Activated CD8-positive, alpha-beta memory T cell treated with anti-CD3 and anti-CD28 coated beads for 36 hours (primary cell): ENCODE measurements around the gene CAPN15. TPM values are rescaled to one million over a fixed set of nuclear protein-coding genes. Genes with fewer than 3 reads are reported as not detected.

Source experiments
- CTCF ChIA-PET: fragments of 350-600 bp; sonication (Branson Sonifier 250); formaldehyde crosslinking; loops from one replicate; lab custom pipeline; 2021; ENCODE audit warnings: antibody characterized with exemption; lab: Charles Lee
- POLR2A ChIA-PET: fragments of 350-600 bp; sonication (Branson Sonifier 250); formaldehyde crosslinking; loops from one replicate; lab custom pipeline; 2021; ENCODE audit warnings: antibody characterized with exemption; lab: Charles Lee
- total RNA-seq, 2 experiments: library from RNA; stranded (reverse); gene quantifications; one replicate each; pipeline ENCODE4 v1.2.3, GENCODE V29; 2021

CAPN15 gene
- total RNA-seq, 2 experiments from 2014 or later: 107 to 108 TPM

- POLR2A ChIA-PET: interaction anchor here (0.9 kb wide), 1 partner anchor 110 kb away, joined by 3 read pairs; the partner anchor contains the start of gene WDR24
- CTCF ChIA-PET: interaction anchor here (1.0 to 1.5 kb wide), 4 partner anchors 10 to 51 kb away, joined by 3 to 8 read pairs (median 4); partner anchors contain the start of gene WFIKKN1
Measured at GRCh38 chr16:580141-580945, 52.8 kb downstream of the CAPN15 start.

- CTCF ChIA-PET: interaction anchor here (1.0 to 1.5 kb wide), 2 partner anchors 11 to 53 kb away, joined by 3 to 4 read pairs; no protein-coding TSS in a partner anchor
- POLR2A ChIA-PET: no interaction called here
Measured at GRCh38 chr16:580946-581498, 53.5 kb downstream of the CAPN15 start.

- ChIA-PET CTCF (interaction anchor here (0.6 kb wide), 1 partner anchor 109 kb away, joined by 3 read pairs; no protein-coding TSS in a partner anchor), POLR2A (no interaction called here)
Measured at GRCh38 chr16:582218-582613, 54.7 kb downstream of the CAPN15 start.

- ChIA-PET POLR2A (no interaction called here), CTCF (interaction anchor here (0.6 kb wide), 1 partner anchor 110 kb away, joined by 3 read pairs; no protein-coding TSS in a partner anchor)
Measured at GRCh38 chr16:582614-583331, 55.3 kb downstream of the CAPN15 start.

- POLR2A ChIA-PET: no interaction called here
- CTCF ChIA-PET: interaction anchor here (0.6 kb wide), 1 partner anchor 139 kb away, joined by 3 read pairs; no protein-coding TSS in a partner anchor
Measured at GRCh38 chr16:583470-583814, 55.9 kb downstream of the CAPN15 start.

GRCh38 chr16:583815-584591 is 56.5 kb downstream of the CAPN15 start:
- ChIA-PET CTCF (interaction anchor here (0.6 kb wide), 1 partner anchor 139 kb away, joined by 3 read pairs; no protein-coding TSS in a partner anchor), POLR2A (no interaction called here)

GRCh38 chr16:585351-585750 is 57.8 kb downstream of the CAPN15 start:
- POLR2A ChIA-PET: interaction anchor here (0.5 to 0.8 kb wide), 2 partner anchors 18 to 55 kb away, joined by 5 read pairs; partner anchors contain the start of gene NHLRC4

GRCh38 chr16:586047-586644 is 58.6 kb downstream of the CAPN15 start:
- CTCF ChIA-PET: interaction anchor here (2.8 kb wide), 1 partner anchor 8 kb away, joined by 17 read pairs; no protein-coding TSS in a partner anchor
- POLR2A ChIA-PET: no interaction called here

More at GRCh38 chr16:585351-585750, 57.8 kb downstream of the CAPN15 start:
- CTCF ChIA-PET: no interaction called here

- POLR2A ChIA-PET: interaction anchor here (0.6 to 1.7 kb wide), 4 partner anchors 9 to 564 kb away, joined by 3 to 5 read pairs (median 4); no protein-coding TSS in a partner anchor
- CTCF ChIA-PET: interaction anchor here (2.8 kb wide), 1 partner anchor 9 kb away, joined by 17 read pairs; no protein-coding TSS in a partner anchor
Measured at GRCh38 chr16:586645-587590, 59.4 kb downstream of the CAPN15 start.

- ChIA-PET POLR2A (interaction anchor here (0.7 to 1.7 kb wide), 5 partner anchors 12 to 65 kb away, joined by 3 to 5 read pairs (median 3); partner anchors contain the start of gene NHLRC4), CTCF (interaction anchor here (0.7 to 1.6 kb wide), 2 partner anchors 61 to 186 kb away, joined by 3 to 4 read pairs; partner anchors contain the start of gene CAPN15)
Measured at GRCh38 chr16:588639-588888, 61.1 kb downstream of the CAPN15 start.

GRCh38 chr16:588889-589657 is 61.6 kb downstream of the CAPN15 start:
- ChIA-PET CTCF (interaction anchor here (0.7 to 1.6 kb wide), 2 partner anchors 62 to 186 kb away, joined by 3 to 4 read pairs; partner anchors contain the start of gene CAPN15), POLR2A (interaction anchor here (0.7 to 1.7 kb wide), 5 partner anchors 12 to 66 kb away, joined by 3 to 5 read pairs (median 3); partner anchors contain the start of gene NHLRC4)

- ChIA-PET CTCF (interaction anchor here (1.7 kb wide), 1 partner anchor 11 kb away, joined by 3 read pairs; no protein-coding TSS in a partner anchor), POLR2A (no interaction called here)
Measured at GRCh38 chr16:589658-590187, 62.2 kb downstream of the CAPN15 start, which contains the start of gene RAB40C. RAB40C (plus strand) TSS chr16:590066; CDS start chr16:590292, 226 bp downstream.

- POLR2A ChIA-PET: no interaction called here
- CTCF ChIA-PET: interaction anchor here (1.7 kb wide), 1 partner anchor 12 kb away, joined by 3 read pairs; no protein-coding TSS in a partner anchor
Measured at GRCh38 chr16:590188-590814, 62.8 kb downstream of the CAPN15 start.

- ChIA-PET POLR2A (no interaction called here), CTCF (interaction anchor here (1.7 kb wide), 1 partner anchor 12 kb away, joined by 3 read pairs; no protein-coding TSS in a partner anchor)
Measured at GRCh38 chr16:590815-591200, 63.3 kb downstream of the CAPN15 start.

- ChIA-PET CTCF (interaction anchor here (1.4 to 1.7 kb wide), 2 partner anchors 9 to 13 kb away, joined by 3 read pairs; no protein-coding TSS in a partner anchor), POLR2A (no interaction called here)
Measured at GRCh38 chr16:591231-591630, 63.7 kb downstream of the CAPN15 start.
